ENCODE results near the gene VEGFA.

GRCh38 chr6:43742931-43743632 lies 26.9 kb upstream of the VEGFA start:
- TF ChIP-seq POLR2A (IDR thresholded peaks at IDR 0.05) (no peak), CTCF (IDR thresholded peaks at IDR 0.05) (no peak), POLR2AphosphoS5 (IDR thresholded peaks at IDR 0.05) (no peak)
